DOHH2 (cell line): ENCODE results near the gene SHD.

Experiments
- H3F3A ChIP-seq: fragments of 200-600 bp; sonication (generic), shearing (Covaris generic); 2 replicates; pipeline ENCODE4 v1.6.0; 2016; ENCODE audit warnings: antibody characterized with exemption, mild to moderate bottlenecking; ENCODE audit not compliant: control insufficient read depth, insufficient read depth
- H3K27ac ChIP-seq: fragments of 200-600 bp; sonication (generic); 2 replicates; pipeline ENCODE4 v1.5.1; 2014; ENCODE audit warnings: low read depth, mild to moderate bottlenecking, low read length, moderate library complexity
- H3K27me3 ChIP-seq: fragments of 200-600 bp; sonication (generic); 2 replicates; pipeline ENCODE4 v1.6.1; 2014; ENCODE audit warnings: mild to moderate bottlenecking, low read length, mixed read lengths; ENCODE audit not compliant: control insufficient read depth
- H3K36me3 ChIP-seq: fragments of 200-600 bp; sonication (generic); 2 replicates; pipeline ENCODE4 v1.6.1; 2014; ENCODE audit warnings: mild to moderate bottlenecking, low read length, moderate library complexity, mixed read lengths; ENCODE audit not compliant: control insufficient read depth
- H3K4me1 ChIP-seq: fragments of 200-600 bp; sonication (generic); 2 replicates; pipeline ENCODE4 v1.6.1; 2014; ENCODE audit warnings: mild to moderate bottlenecking, low read length, mixed read lengths; ENCODE audit not compliant: control insufficient read depth
- H3K4me2 ChIP-seq: fragments of 200-600 bp; sonication (generic); 2 replicates; pipeline ENCODE4 v1.6.0; 2014; ENCODE audit warnings: mild to moderate bottlenecking, low read length, moderate library complexity
- H3K4me3 ChIP-seq: fragments of 200-600 bp; sonication (generic); 2 replicates; pipeline ENCODE4 v1.5.1; 2014; ENCODE audit warnings: mild to moderate bottlenecking, low read length, mixed read lengths
- H3K79me2 ChIP-seq: fragments of 200-600 bp; sonication (generic); 2 replicates; pipeline ENCODE4 v1.6.1; 2014; ENCODE audit warnings: mild to moderate bottlenecking, low read length, mixed read lengths; ENCODE audit not compliant: control insufficient read depth
- H3K9me2 ChIP-seq: fragments of 200-600 bp; sonication (generic); replicated peaks from 2 replicates; pipeline ENCODE4 v1.6.1; 2014; ENCODE audit warnings: mild to moderate bottlenecking, low read length, mixed read lengths; ENCODE audit not compliant: control insufficient read depth
- H3K9me3 ChIP-seq: fragments of 200-600 bp; sonication (generic); 2 replicates; pipeline ENCODE4 v1.6.1; 2014; ENCODE audit warnings: antibody characterized with exemption, low read length, mixed read lengths; ENCODE audit not compliant: control insufficient read depth, insufficient read depth
- H4K20me1 ChIP-seq: fragments of 200-600 bp; sonication (generic); 2 replicates; pipeline ENCODE4 v1.6.0; 2014; ENCODE audit warnings: low read depth, mild to moderate bottlenecking, antibody characterized with exemption, low read length, moderate library complexity; ENCODE audit not compliant: control insufficient read depth, insufficient read depth
- CTCF ChIP-seq: fragments of 200-600 bp; sonication (generic); IDR thresholded peaks from one replicate; pipeline ENCODE4 v1.5.1; 2014; ENCODE audit warnings: antibody characterized with exemption, mild to moderate bottlenecking, low read depth, low read length; ENCODE audit not compliant: poor library complexity, severe bottlenecking
- EZH2phosphoT487 ChIP-seq: fragments of 200-600 bp; sonication (generic); IDR thresholded peaks from 2 replicates; pipeline ENCODE4 v1.6.1; 2017; ENCODE audit warnings: borderline replicate concordance, mild to moderate bottlenecking, antibody characterized with exemption, low read length, moderate library complexity, mixed read lengths

SHD gene

GRCh38 chr19:4291184-4291732 lies 12.2 kb downstream of the SHD start:
- H3K4me2 ChIP-seq = no peak overlapping the region
- no peaks in the 10 kb centered on the region for H3K79me2 ChIP-seq
- H4K20me1 ChIP-seq = no peaks in the 10 kb centered on the region
- H3K36me3 ChIP-seq = no peaks in the 10 kb centered on the region
- H3K27me3 ChIP-seq = no peaks in the 10 kb centered on the region
- no peak overlapping the region for H3K4me3 ChIP-seq
- H3K4me1 ChIP-seq = peaks cover under 1% of the 10 kb centered on the region; the same call in 1 of the 2 replicates
- no peak overlapping the region for H3K27ac ChIP-seq
- no peaks in the 10 kb centered on the region for H3K9me3 ChIP-seq
- TF ChIP-seq EZH2phosphoT487 (no peak), CTCF (no peak)
- no peaks in the 10 kb centered on the region for H3F3A ChIP-seq
- H3K9me2 ChIP-seq = no peaks in the 10 kb centered on the region

- no peaks in the 10 kb centered on the region for H3K36me3 ChIP-seq
- H3K4me1 ChIP-seq = peaks cover 4% of the 10 kb centered on the region; the same call in 1 of the 2 replicates
- H3K9me2 ChIP-seq = no peaks in the 10 kb centered on the region
- no peaks in the 10 kb centered on the region for H4K20me1 ChIP-seq
- H3F3A ChIP-seq = no peaks in the 10 kb centered on the region
- H3K27me3 ChIP-seq = no peaks in the 10 kb centered on the region
- no peak for TF ChIP-seq CTCF
- no peak for TF ChIP-seq EZH2phosphoT487
- no peaks in the 10 kb centered on the region for H3K9me3 ChIP-seq
- no peaks in the 10 kb centered on the region for H3K79me2 ChIP-seq
- H3K27ac ChIP-seq = no peak overlapping the region
- H3K4me3 ChIP-seq = no peak overlapping the region
- no peak overlapping the region for H3K4me2 ChIP-seq
These were observed 13.4 kb downstream of the SHD start for GRCh38 chr19:4292515-4292914.

GRCh38 chr19:4294389-4294788 lies 15.3 kb downstream of the SHD start:
- Histone ChIP-seq H3K9me3 (no peaks in the 10 kb centered on the region), H3K36me3 (no peaks in the 10 kb centered on the region), H3K9me2 (no peaks in the 10 kb centered on the region), H3K4me2 (no peak overlapping the region), H4K20me1 (no peaks in the 10 kb centered on the region), H3K79me2 (no peaks in the 10 kb centered on the region), H3K4me1 (peaks cover 4% of the 10 kb centered on the region; the same call in 1 of the 2 replicates), H3K4me3 (no peak overlapping the region), H3K27ac (no peak overlapping the region), H3K27me3 (no peaks in the 10 kb centered on the region), H3F3A (no peaks in the 10 kb centered on the region)
- TF ChIP-seq CTCF (no peak), EZH2phosphoT487 (no peak)
